Fibroblast of mammary gland (primary cell): Measurements from ENCODE around the gene PSPH.
"Not testable (repeated sequence)": the region's sequence is repeated elsewhere in the genome, so short reads cannot be mapped to it uniquely, and the experiment has no call there.

Source experiments
- DNase-seq: peaks from one replicate; pipeline ENCODE4 v3.0.0-alpha.2; 2010; ENCODE audit warnings: low read depth
- H3K4me3 ChIP-seq: 2 replicates; pipeline ENCODE4 v1.5.1; 2011; ENCODE audit warnings: low read depth, mild to moderate bottlenecking, low read length, moderate library complexity; ENCODE audit not compliant: control insufficient read depth
- CTCF ChIP-seq: conservative IDR thresholded peaks from 2 replicates; pipeline ENCODE4 v1.5.1; 2011; ENCODE audit warnings: low read depth, low read length, inconsistent platforms; ENCODE audit not compliant: control insufficient read depth, insufficient read depth

The PSPH gene

GRCh38 chr7:56051339-56052191 lies at the start of gene PSPH, which contains the start of gene CCT6A:
TSS of gene PSPH (minus strand) at chr7:56051444. CDS start at chr7:56021212, 30,232 bp downstream.
TSS of gene CCT6A (plus strand) at chr7:56051765. CDS start at chr7:56051849, 84 bp downstream.
- peak; percentile 97 for DNase-seq
- TF ChIP-seq CTCF = no peak

GRCh38 chr7:56099653-56100052 lies 48.4 kb upstream of the PSPH start:
- H3K4me3 ChIP-seq = no peak overlapping the region
- TF ChIP-seq CTCF = no peak

More at GRCh38 chr7:56051339-56052191, at the start of gene PSPH, which contains the start of gene CCT6A:
- H3K4me3 ChIP-seq = peak within 1 kb of the TSS; percentile 94

DNA sequence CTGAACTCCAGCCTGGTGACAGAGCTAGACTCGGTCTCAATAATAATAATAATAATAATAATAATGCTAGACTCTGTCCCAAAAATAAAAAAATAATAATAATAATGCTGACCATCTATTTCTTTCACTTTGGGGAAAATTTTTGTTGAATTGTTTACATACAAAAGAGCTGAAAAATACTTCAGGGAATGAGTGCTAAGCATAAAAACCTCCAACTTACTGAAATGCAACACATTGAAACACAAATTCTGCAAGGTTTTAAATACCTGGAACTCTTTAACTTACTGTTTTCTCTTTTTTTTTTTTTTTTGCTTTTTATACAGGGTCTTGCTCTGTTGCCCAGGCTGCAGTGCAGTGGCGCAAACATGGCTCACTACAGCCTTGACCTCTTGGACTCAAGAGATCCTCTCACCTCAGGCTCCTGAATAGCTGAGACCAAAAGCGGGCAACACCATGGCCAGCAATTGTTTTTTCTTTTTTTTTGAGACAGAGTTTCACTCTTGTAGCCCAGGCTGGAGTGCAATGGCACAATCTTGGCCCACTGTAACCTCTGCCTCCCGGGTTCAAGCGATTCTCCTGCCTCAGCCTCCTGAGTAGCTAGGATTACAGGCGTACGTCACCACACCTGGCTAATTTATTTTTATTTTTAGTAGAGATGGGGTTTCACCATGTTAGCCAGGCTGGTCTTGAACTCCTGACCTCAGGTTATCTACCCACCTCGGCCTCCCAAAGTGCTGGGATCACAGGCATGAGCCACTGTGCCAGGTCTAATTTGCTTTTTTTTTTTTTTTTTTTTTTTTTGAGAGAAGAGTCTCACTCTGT lies 47.2 kb upstream of the PSPH start:
- H3K4me3 ChIP-seq, DNase-seq: not testable (repeated sequence)

More at GRCh38 chr7:56099653-56100052, 48.4 kb upstream of the PSPH start:
- DNase-seq = no peak

DNA sequence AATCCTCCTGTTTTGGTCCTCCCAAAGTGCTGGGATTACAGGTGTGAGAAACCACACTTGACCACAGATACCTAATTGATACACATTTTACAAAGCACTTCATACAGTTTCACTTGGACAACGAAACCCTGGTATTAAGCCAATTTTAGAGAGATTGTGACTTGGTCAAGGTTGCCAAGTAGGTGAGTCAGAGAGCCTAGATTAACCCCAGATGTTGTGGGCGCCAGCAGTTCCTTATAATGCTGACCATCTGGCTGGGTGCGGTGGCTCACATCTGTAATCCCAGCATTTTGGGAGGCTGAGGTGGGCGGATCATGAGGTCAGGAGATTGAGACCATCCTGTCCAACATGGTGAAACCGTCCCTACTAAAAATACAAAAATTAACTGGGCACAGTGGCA lies 46.5 kb upstream of the PSPH start:
- DNase-seq = peak; percentile 99
- H3K4me3 ChIP-seq = no peak overlapping the region
- no peak for TF ChIP-seq CTCF

DNA sequence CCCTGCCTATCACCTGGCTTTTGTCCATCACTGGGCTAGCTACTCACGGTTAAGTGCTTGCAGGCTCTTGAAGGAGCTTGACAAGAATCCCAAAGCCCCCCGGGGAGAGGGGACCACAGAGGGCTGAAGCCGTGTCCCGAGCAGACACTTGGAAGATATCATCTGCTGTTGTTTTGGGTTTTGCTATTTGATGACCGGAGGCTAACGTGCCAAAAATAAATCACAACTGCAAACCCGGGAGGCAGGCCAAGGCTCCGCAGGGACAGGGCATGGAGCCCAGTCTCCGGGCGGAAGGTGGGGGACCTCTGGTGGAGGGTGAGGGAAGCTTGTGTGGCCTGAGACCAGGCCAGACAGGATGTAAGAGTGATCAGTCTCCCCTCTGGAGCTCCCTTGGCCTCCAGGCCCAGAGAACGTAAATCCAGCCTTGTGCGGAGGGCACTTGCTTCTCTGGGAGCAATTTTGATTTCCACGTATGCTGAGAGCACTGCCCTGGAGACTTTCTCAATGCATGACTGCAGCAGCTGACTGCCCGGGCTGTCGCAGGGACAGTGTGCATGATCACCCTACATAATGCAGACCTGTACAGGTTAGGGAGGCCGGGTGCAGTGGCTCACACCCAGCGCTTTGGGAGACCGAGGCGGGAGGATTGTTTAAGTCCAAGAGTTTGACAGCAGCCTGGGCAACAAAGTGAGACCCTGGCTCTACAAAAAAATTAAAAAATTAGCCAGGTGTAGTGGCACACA lies 41.7 kb upstream of the PSPH start, which contains the start of gene PHKG1:
PHKG1 (minus strand) TSS at position 164 of the 743 bp plus-strand sequence. CDS start 4,011 bp downstream, outside the sequence.
- DNase-seq = peak; percentile 91
- no peak within 1 kb of the TSS for H3K4me3 ChIP-seq
- peak; percentile 58 for TF ChIP-seq CTCF

DNA sequence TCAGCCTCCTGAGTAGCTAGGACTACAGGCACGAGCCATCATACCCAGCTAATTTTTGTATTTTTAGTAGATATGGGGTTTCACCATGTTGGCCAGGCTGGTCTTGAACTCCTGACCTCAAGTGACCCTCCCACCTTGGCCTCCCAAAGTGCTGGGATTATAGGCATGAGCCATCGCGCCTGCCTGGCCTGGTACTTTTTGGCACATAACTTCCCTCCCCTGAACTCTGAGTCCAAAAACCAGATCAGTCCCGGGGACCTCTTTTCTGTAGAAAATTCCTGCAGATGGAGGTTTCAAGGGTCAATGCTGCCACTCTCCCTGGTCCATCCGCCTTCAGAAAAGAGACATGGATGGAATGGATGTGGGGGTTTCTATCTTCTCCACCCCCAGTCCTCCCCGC lies 41.1 kb upstream of the PSPH start:
- not testable (repeated sequence) for H3K4me3 ChIP-seq, DNase-seq

DNA sequence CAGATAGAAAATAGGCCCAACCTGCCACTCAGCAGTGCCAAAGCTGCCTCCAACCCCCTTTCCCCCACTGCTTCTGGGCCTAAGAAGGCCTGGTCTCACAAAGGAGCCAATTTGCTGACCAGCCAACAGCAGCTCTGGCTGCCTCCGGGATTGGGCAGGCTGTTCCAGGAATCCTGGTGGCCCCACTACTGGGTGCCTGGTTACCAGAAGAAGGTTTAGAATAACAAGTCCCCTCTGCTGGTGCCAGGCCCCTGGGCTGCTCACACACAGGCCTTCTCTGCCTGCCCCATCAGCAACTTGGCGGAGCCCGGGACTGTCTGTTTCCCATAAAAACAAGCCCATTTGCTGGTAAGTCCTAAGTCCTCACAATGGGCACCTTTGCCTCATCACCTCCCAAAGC lies 40.3 kb upstream of the PSPH start:
- DNase-seq = no peak
- H3K4me3 ChIP-seq = no peak overlapping the region
- no peak for TF ChIP-seq CTCF
